NAMALWA (cell line): Measurements from ENCODE around the gene S100A5.
"Not testable (repeated sequence)": the region's sequence is repeated elsewhere in the genome, so short reads cannot be mapped to it uniquely, and the experiment has no call there.

Experiments
- DNase-seq: peaks from one replicate; pipeline ENCODE4 v3.0.0-alpha.2; 2015; ENCODE audit warnings: low spot score

S100A5 gene

GRCh38 chr1:153532769-153533599 lies 7.8 kb downstream of the S100A5 start:
- peak; percentile 83 for DNase-seq

GRCh38 chr1:153532181-153532580 lies 8.6 kb downstream of the S100A5 start:
- no peak for DNase-seq

- no peak for DNase-seq
These were observed 9.1 kb downstream of the S100A5 start for GRCh38 chr1:153531638-153532037.

GRCh38 chr1:153527683-153528040 lies 13.1 kb downstream of the S100A5 start:
- DNase-seq: no peak

GRCh38 chr1:153527023-153527682 lies 13.6 kb downstream of the S100A5 start:
- no peak for DNase-seq

- DNase-seq: no peak
These were observed 14.6 kb downstream of the S100A5 start for GRCh38 chr1:153526132-153526543.

GRCh38 chr1:153525088-153525728 lies 15.5 kb downstream of the S100A5 start:
- no peak for DNase-seq

GRCh38 chr1:153522353-153523048 lies 18.2 kb downstream of the S100A5 start:
- DNase-seq: not testable (repeated sequence)

GRCh38 chr1:153521808-153522207 lies 18.9 kb downstream of the S100A5 start:
- not testable (repeated sequence) for DNase-seq

GRCh38 chr1:153520818-153521476 lies 19.8 kb downstream of the S100A5 start:
- DNase-seq: no peak

- not testable (repeated sequence) for DNase-seq
These were observed 20.5 kb downstream of the S100A5 start for GRCh38 chr1:153520137-153520691.

- DNase-seq: no peak
These were observed 21.5 kb downstream of the S100A5 start for GRCh38 chr1:153519242-153519641.

GRCh38 chr1:153515504-153516394 lies 25.0 kb downstream of the S100A5 start:
- DNase-seq: no peak

GRCh38 chr1:153513666-153514065 lies 27.1 kb downstream of the S100A5 start:
- no peak for DNase-seq

GRCh38 chr1:153513023-153513422 lies 27.7 kb downstream of the S100A5 start:
- DNase-seq: no peak

- DNase-seq: peak; percentile 87
These were observed 29.7 kb downstream of the S100A5 start for GRCh38 chr1:153510984-153511410.

GRCh38 chr1:153509729-153510354 lies 30.9 kb downstream of the S100A5 start:
- peak; percentile 82 for DNase-seq

GRCh38 chr1:153509036-153509435 lies 31.7 kb downstream of the S100A5 start:
- DNase-seq: no peak

- DNase-seq: no peak
These were observed 32.7 kb downstream of the S100A5 start for GRCh38 chr1:153507926-153508583.
